ENCODE data around the gene FBXO31. TPM values are rescaled to one million over a fixed set of nuclear protein-coding genes. Genes with fewer than 3 reads are reported as not detected.
"Not testable (repeated sequence)": the region's sequence is repeated elsewhere in the genome, so short reads cannot be mapped to it uniquely, and the experiment has no call there.

The FBXO31 gene
- polyA plus RNA-seq, 4 donors = 21.1 to 26.9 (median 24.4) TPM

GRCh38 chr16:87344931-87345631, 38.5 kb downstream of the FBXO31 start:
- DNase-seq (ENCODE audit: low read depth in 4 of 4, low spot score in 3 of 4) = no peak

GRCh38 chr16:87344165-87344930, 39.2 kb downstream of the FBXO31 start:
- no peak for DNase-seq (ENCODE audit: low read depth in 4 of 4, low spot score in 3 of 4)

- DNase-seq (ENCODE audit: low read depth in 4 of 4, low spot score in 3 of 4) = no peak
Measured at GRCh38 chr16:87343753-87344050, 39.9 kb downstream of the FBXO31 start.

GRCh38 chr16:87342978-87343752, 40.4 kb downstream of the FBXO31 start:
- DNase-seq (ENCODE audit: low read depth in 4 of 4, low spot score in 3 of 4) = no peak

- DNase-seq (ENCODE audit: low read depth in 4 of 4, low spot score in 3 of 4) = no peak
Measured at GRCh38 chr16:87342504-87342903, 41.1 kb downstream of the FBXO31 start.

- no peak for DNase-seq (ENCODE audit: low read depth in 4 of 4, low spot score in 3 of 4)
Measured at GRCh38 chr16:87340198-87340597, 43.4 kb downstream of the FBXO31 start.

- not testable (repeated sequence) for DNase-seq (ENCODE audit: low read depth in 4 of 4, low spot score in 3 of 4)
Measured at GRCh38 chr16:87339724-87340105, 43.9 kb downstream of the FBXO31 start.

- DNase-seq (ENCODE audit: low read depth in 4 of 4, low spot score in 3 of 4) = no peak
Measured at GRCh38 chr16:87339086-87339723, 44.4 kb downstream of the FBXO31 start.

- no peak for DNase-seq (ENCODE audit: low read depth in 4 of 4, low spot score in 3 of 4)
Measured at GRCh38 chr16:87338155-87338765, 45.3 kb downstream of the FBXO31 start.

GRCh38 chr16:87337262-87337771, 46.3 kb downstream of the FBXO31 start:
- no peak for DNase-seq (ENCODE audit: low read depth in 4 of 4, low spot score in 3 of 4)

- DNase-seq (ENCODE audit: low read depth in 4 of 4, low spot score in 3 of 4) = no peak
Measured at GRCh38 chr16:87336434-87337240, 46.9 kb downstream of the FBXO31 start.

GRCh38 chr16:87335625-87336433, 47.7 kb downstream of the FBXO31 start:
- no peak for DNase-seq (ENCODE audit: low read depth in 4 of 4, low spot score in 3 of 4)

GRCh38 chr16:87334651-87335624, 48.6 kb downstream of the FBXO31 start:
- DNase-seq (ENCODE audit: low read depth in 4 of 4, low spot score in 3 of 4) = no peak

GRCh38 chr16:87333581-87334331, 49.8 kb downstream of the FBXO31 start:
- no peak for DNase-seq (ENCODE audit: low read depth in 4 of 4, low spot score in 3 of 4)

GRCh38 chr16:87333101-87333500, 50.5 kb downstream of the FBXO31 start:
- no peak for DNase-seq (ENCODE audit: low read depth in 4 of 4, low spot score in 3 of 4)

- DNase-seq (ENCODE audit: low read depth in 4 of 4, low spot score in 3 of 4) = no peak
Measured at GRCh38 chr16:87332150-87332549, 51.4 kb downstream of the FBXO31 start.

GRCh38 chr16:87331241-87331801, 52.3 kb downstream of the FBXO31 start:
- DNase-seq (ENCODE audit: low read depth in 4 of 4, low spot score in 3 of 4) = no peak

All from right renal pelvis (tissue), 4 donors.